Parathyroid adenoma (tissue), 2 donors: ENCODE measurements around the gene SLF2.

Experiments
- H2AFZ ChIP-seq: fragments of 300-600 bp; sonication (generic); one replicate; pipeline ENCODE4 v1.7.0; 2017; ENCODE audit warnings: antibody characterized with exemption, mild to moderate bottlenecking
- H3K27ac ChIP-seq: fragments of 300-600 bp; sonication (generic); one replicate; pipeline ENCODE4 v1.7.0; 2017
- H3K27me3 ChIP-seq: fragments of 300-600 bp; sonication (generic); one replicate; pipeline ENCODE4 v1.7.0; 2017; ENCODE audit warnings: low read length; ENCODE audit not compliant: control insufficient read depth, insufficient read depth
- H3K36me3 ChIP-seq: fragments of 300-600 bp; sonication (generic); one replicate; pipeline ENCODE4 v1.7.0; 2017; ENCODE audit warnings: low read length; ENCODE audit not compliant: control insufficient read depth, insufficient read depth
- H3K4me1 ChIP-seq: fragments of 300-600 bp; sonication (generic); one replicate; pipeline ENCODE4 v1.7.0; 2017; ENCODE audit warnings: control low read depth
- H3K4me2 ChIP-seq: fragments of 300-600 bp; sonication (generic); one replicate; pipeline ENCODE4 v1.7.0; 2017; ENCODE audit warnings: low read length
- H3K4me3 ChIP-seq: fragments of 300-600 bp; sonication (generic); one replicate; pipeline ENCODE4 v1.7.0; 2017; ENCODE audit warnings: low read depth, low read length
- H3K79me2 ChIP-seq: fragments of 300-600 bp; sonication (generic); one replicate; pipeline ENCODE4 v1.7.0; 2017; ENCODE audit warnings: control low read depth
- H3K9ac ChIP-seq: fragments of 300-600 bp; sonication (generic); one replicate; pipeline ENCODE4 v1.7.0; 2017; ENCODE audit warnings: mild to moderate bottlenecking
- H3K9me3 ChIP-seq: fragments of 300-600 bp; sonication (generic); one replicate; pipeline ENCODE4 v1.7.0; 2017; ENCODE audit warnings: low read length; ENCODE audit not compliant: control insufficient read depth
- TF ChIP-seq, protein P1 (sequence below): fragments of 300-600 bp; sonication (generic); IDR thresholded peaks from one replicate; pipeline ENCODE4 v1.7.0; 2017; ENCODE audit warnings: antibody characterized with exemption, mild to moderate bottlenecking
- donor health status: primary hyperparathyroidism.

SLF2 gene

DNA sequence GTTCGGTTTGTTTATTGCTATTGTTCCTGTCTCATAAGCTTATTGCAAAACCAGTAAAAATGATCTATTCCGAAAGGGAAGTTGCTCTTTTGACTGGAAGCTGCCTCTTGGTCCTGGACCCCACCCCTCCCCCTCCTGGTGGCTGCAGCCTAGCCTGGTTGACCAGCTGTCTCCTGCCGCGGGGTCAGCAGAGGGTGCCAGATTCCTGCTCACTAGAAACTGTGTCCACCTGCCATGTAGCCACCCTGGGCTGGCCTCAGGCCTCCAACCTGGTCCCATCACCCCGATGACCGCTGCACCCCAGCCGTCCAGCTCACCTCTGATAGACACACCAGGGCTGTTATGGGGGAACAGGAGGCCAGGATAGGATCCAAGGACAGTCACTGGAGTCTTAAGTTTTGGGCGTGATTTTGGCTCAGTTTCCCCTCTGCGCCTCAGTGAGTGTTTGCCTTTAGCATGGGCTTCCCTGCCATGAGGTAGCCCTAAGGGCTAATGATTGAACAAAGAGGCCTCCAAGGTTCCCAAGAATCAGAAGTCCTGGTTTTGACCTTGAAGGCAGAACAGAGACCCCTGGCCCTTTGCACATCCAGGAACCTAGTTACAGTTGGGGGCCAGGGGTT, 32.9 kb upstream of the SLF2 start:
- Histone ChIP-seq H3K27me3 (no peaks in the 10 kb centered on the region), H3K4me3 (no peak overlapping the region), H3K4me2 (no peak overlapping the region), H3K79me2 (no peaks in the 10 kb centered on the region), H3K36me3 (no peaks in the 10 kb centered on the region), H3K9ac (no peak overlapping the region), H2AFZ (no peak overlapping the region), H3K4me1 (peaks cover 14% of the 10 kb centered on the region), H3K27ac (no peak overlapping the region), H3K9me3 (no peaks in the 10 kb centered on the region)
- TF ChIP-seq, protein P1, sequence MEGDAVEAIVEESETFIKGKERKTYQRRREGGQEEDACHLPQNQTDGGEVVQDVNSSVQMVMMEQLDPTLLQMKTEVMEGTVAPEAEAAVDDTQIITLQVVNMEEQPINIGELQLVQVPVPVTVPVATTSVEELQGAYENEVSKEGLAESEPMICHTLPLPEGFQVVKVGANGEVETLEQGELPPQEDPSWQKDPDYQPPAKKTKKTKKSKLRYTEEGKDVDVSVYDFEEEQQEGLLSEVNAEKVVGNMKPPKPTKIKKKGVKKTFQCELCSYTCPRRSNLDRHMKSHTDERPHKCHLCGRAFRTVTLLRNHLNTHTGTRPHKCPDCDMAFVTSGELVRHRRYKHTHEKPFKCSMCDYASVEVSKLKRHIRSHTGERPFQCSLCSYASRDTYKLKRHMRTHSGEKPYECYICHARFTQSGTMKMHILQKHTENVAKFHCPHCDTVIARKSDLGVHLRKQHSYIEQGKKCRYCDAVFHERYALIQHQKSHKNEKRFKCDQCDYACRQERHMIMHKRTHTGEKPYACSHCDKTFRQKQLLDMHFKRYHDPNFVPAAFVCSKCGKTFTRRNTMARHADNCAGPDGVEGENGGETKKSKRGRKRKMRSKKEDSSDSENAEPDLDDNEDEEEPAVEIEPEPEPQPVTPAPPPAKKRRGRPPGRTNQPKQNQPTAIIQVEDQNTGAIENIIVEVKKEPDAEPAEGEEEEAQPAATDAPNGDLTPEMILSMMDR: no peak

DNA sequence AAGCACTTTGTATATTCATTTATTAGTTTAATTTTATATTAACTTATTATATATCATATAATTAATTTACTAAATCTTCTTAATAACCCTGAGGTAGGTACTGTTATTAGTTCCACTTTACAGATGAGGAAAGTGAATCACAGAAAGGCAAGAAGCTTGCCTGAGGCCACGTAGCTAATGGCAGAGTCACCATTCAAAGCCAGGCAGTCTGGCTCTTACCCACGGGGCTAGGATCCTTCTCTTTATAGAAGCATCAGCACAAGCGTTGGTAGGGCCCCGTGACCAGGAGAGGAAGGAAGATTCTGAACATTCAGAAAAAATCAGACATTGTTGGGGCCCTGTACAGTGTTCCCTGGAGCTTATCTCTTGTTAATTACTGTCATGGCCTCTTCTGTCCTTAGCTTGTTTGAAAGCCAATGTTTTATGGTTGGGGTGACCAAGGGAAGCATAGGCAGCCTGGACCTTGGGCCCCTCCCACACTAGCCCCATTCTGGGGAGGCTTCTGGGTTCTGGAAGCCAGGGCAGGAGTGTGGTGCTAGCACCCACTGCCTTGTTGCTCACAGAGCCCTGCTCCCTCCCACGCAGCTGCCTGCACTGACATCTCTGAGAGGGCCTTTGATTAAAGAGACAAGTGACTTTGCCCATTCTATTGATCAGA, 31.1 kb upstream of the SLF2 start:
- no peak overlapping the region for H3K4me3 ChIP-seq
- H3K9me3 ChIP-seq: no peaks in the 10 kb centered on the region
- no peak overlapping the region for H3K27ac ChIP-seq
- peaks cover 14% of the 10 kb centered on the region for H3K4me1 ChIP-seq
- no peaks in the 10 kb centered on the region for H3K27me3 ChIP-seq
- H2AFZ ChIP-seq: no peak overlapping the region
- TF ChIP-seq, protein P1: no peak
- H3K36me3 ChIP-seq: no peaks in the 10 kb centered on the region
- H3K79me2 ChIP-seq: no peaks in the 10 kb centered on the region
- no peak overlapping the region for H3K4me2 ChIP-seq
- H3K9ac ChIP-seq: no peak overlapping the region

DNA sequence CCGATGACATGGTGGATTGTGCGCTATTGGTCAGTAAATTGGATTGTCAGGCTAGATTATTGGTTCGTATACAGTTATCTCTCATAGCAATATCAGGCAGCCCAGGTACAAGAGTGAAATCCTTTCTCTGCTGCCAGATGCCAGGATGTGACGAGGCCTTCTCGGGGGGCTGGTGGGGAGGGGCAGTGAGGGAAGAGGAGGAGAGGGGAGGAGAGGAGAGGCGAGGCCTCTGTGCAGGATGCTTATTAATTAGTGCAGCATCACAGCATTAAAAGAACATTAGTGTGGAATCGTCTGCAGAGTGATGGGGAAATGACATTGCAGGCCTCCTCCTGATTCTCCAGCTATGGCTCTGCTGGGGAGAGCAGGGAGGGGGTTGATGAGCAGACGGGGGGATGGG, 30.5 kb upstream of the SLF2 start:
- Histone ChIP-seq H3K27ac (no peak overlapping the region), H3K9ac (no peak overlapping the region), H3K4me3 (no peak overlapping the region), H3K4me2 (no peak overlapping the region), H2AFZ (peak overlapping the region; percentile 6), H3K4me1 (peaks cover 14% of the 10 kb centered on the region), H3K79me2 (no peaks in the 10 kb centered on the region), H3K36me3 (no peaks in the 10 kb centered on the region), H3K9me3 (no peaks in the 10 kb centered on the region), H3K27me3 (no peaks in the 10 kb centered on the region)
- TF ChIP-seq, protein P1: no peak

DNA sequence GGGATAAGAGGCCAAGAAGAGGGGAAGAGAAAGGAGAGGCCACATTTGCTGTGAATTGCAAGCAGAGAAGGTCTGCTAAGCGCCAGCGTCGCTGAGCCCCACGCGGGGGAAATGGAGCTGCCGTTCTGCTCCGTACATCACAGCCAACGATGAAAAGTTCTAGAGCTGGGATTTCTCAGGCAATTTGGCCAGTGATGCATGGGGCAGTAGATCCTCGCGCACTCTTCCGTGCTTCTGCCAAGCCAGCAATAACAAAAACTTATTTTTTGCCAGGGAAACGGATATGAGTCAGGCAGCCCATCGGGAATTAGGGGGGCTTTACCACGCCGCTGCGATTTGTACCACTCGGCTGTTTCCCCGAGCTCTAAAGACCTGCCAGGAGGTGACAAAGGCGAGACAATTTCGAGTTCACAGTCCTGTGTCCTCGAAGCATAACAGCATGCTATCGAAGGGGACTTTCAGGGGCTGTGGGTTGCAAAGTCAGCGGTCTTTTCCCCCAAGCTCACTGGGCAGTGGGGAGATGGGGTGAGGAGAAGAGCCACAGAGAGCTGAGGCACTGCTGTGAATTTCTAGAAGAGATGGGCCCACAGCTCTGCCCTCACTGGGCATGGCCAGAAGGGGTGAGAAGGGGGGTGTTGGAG, 30.0 kb upstream of the SLF2 start:
- H3K27ac ChIP-seq: peak overlapping the region; percentile 59
- H3K4me2 ChIP-seq: peak overlapping the region; percentile 23
- TF ChIP-seq, protein P1: no peak
- no peaks in the 10 kb centered on the region for H3K27me3 ChIP-seq
- H3K36me3 ChIP-seq: no peaks in the 10 kb centered on the region
- H3K79me2 ChIP-seq: no peaks in the 10 kb centered on the region
- peak overlapping the region; percentile 80 for H2AFZ ChIP-seq
- H3K9ac ChIP-seq: no peak overlapping the region
- H3K9me3 ChIP-seq: no peaks in the 10 kb centered on the region
- H3K4me1 ChIP-seq: peaks cover 14% of the 10 kb centered on the region
- no peak overlapping the region for H3K4me3 ChIP-seq
